GM12892 (cell line): ENCODE data around the gene UBE2O.

Source experiments
- DNase-seq: peaks from one replicate; pipeline ENCODE4 v3.0.0; 2011; ENCODE audit not compliant: insufficient read length
- FAIRE-seq: peaks from 2 replicates; lab custom pipeline; 2011; peaks lifted over from hg19 to GRCh38; lab: Jason Lieb, UNC
- POLR2A ChIP-seq: IDR thresholded peaks from 2 replicates; pipeline ENCODE4 v1.6.1; 2011; ENCODE audit warnings: low read depth, low read length, control low read depth
- POLR2AphosphoS5 ChIP-seq: IDR thresholded peaks from 2 replicates; pipeline ENCODE4 v1.6.1; 2011; ENCODE audit warnings: low read depth, low read length, control low read depth
- TAF1 ChIP-seq: IDR thresholded peaks from 2 replicates; pipeline ENCODE4 v1.6.1; 2011; ENCODE audit warnings: low read depth, mild to moderate bottlenecking, control low read depth, low read length, borderline replicate concordance

Gene UBE2O

GRCh38 chr17:76399175-76400172 is 53.5 kb downstream of the UBE2O start:
- TF ChIP-seq TAF1 (no peak), POLR2AphosphoS5 (no peak), POLR2A (no peak)
- no peak for DNase-seq
- no peak for FAIRE-seq

DNA sequence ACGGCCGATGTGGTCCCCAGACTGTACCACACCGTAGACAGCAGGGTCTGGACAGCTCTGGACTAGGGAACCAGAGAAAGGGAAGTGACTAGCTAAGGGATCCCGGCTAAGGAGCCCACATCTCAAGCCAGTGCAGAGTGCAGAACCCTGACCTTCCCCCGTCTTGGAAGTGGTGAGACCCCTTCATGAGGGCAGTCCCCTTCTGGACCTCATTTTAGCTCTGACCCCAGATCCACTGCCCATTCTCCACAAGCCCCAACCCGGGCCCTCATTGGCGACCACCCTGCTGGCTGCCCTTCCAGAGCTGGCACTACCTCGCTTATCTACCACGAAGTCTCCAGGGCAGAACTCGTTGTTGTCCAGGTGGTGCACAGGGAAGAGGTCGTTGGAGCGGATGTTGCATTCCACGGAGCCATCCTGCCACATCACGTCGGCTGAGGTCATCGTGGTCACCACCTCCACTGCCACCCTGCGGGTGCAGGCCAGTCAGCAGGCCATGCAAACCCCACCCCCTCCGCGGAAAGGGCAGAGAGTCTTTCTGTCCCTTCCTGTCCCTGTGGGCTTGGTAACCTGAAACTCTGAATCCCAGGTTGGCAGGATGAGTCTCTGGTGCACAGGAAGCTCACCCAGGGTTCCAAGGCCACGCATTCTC is 54.3 kb downstream of the UBE2O start:
- TF ChIP-seq POLR2A = no peak
- no peak for TF ChIP-seq TAF1
- TF ChIP-seq POLR2AphosphoS5 = no peak
- DNase-seq (no peak), FAIRE-seq (no peak)

DNA sequence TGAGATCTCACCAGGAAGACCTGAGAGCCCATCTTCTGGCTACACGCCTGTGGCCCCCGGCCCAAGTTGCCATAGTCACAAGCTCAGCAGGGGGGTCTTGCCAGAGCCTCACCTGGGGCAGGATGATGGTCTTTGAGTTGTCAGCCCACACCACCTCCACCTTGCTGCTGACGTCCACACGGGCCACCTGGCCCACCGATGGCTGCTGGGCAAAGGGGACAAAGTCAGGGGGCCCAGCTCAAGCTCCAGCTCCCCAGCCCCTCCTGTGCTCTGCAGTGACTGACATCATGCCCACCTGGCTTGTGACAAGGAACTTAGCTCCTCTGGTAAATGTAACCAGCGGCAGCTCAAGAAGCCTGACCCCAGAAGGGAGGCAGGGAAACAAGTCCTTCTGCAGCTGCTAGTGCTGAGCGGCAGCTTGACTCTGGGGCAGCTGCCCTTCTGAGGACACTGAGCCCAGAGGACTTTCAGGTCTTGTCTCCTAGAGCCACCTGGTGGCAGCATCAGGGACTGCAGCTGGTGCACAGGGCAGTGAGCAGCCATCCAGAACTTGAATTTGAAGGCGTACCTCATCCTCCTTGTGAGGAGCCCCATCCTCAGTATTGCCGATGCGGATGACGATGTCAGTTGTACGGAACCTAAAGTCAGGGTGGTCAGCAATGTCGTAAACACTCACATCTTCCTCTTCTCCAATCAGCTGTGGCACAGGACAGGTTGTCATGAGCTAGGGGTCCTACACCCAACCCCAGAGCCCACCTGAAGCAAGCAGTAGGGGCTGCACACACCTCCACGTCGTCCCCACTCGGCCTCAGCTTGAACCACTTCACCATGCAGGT is 55.0 kb downstream of the UBE2O start:
- FAIRE-seq (peak; percentile 92), DNase-seq (peak; percentile 88)
- TF ChIP-seq POLR2AphosphoS5 (no peak), TAF1 (no peak), POLR2A (no peak)

GRCh38 chr17:76397184-76397583 is 55.8 kb downstream of the UBE2O start:
- FAIRE-seq (no peak), DNase-seq (no peak)
- TF ChIP-seq TAF1 = no peak

GRCh38 chr17:76395980-76396379 is 57.0 kb downstream of the UBE2O start:
- TF ChIP-seq POLR2AphosphoS5 (no peak), TAF1 (no peak), POLR2A (no peak)
- DNase-seq (no peak), FAIRE-seq (no peak)

DNA sequence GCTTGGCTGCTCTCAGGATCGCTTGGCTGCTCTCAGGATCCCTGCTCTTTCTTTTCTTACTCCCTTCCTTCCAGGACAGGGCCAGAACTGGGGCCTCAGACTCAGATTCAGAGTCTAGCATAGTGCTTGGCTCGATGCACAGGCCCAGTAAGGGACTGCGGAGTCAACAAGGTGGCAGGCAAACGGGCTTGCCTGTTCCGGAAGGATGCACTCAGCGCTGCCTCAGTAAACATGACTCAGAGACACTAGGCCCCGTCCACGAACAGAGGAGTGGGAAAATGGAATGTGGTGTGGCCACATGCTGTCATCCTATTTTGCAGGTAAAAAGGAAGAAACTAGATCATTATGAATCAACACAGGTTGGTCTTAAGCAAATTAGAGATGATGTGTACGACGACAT is 58.8 kb downstream of the UBE2O start:
- FAIRE-seq (no peak), DNase-seq (no peak)
- TF ChIP-seq POLR2AphosphoS5 (no peak), POLR2A (no peak), TAF1 (no peak)

DNA sequence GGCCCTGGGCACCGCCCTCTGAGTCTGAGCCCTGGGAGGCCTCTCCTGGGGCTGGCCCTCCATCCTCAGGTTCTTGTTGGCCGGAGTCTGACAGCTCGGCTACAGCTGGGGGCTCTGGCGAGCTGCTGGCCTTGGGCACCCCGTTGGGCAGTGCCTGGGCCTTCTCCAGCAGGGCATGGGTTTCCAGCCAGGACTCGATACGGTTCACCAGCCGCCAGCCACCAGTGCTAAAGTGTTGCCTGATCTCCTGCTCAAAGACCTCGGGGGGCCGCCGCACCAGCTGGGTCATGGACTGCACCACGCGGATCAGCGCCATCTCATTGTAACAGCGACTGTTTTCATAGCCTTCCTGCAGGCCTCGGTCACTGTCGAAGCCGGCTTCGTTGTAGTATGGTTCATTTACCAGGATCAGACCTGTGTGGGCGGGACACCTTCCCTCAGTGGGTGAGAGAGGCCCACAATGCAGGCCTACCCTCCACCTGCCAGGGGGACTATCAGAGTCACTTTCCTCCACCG is 61.7 kb downstream of the UBE2O start:
- FAIRE-seq = no peak
- TF ChIP-seq POLR2AphosphoS5 = no peak
- TF ChIP-seq POLR2A = no peak
- TF ChIP-seq TAF1 = no peak
- no peak for DNase-seq

DNA sequence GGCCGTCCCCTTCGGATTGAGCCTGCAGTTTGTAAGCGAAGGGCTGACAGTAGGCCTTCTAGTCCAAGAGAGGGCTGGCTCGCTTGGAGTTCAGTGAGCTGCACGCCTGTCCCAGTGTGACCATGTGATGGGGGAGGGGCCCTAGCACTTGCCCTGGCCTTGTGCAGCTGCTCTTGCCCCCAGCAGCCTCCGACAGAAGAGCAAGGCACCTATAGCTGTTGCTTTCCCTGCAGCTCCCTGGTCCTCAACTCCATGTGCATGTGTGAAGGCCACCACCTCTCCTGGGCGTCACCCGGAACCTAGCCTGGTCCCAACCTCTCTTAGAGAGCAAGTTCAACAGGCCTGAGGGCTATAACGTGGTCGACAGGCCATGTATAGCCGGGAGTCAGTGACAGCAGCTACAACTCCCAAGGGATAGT is 62.9 kb downstream of the UBE2O start:
- DNase-seq (no peak), FAIRE-seq (no peak)
- TF ChIP-seq POLR2AphosphoS5 = no peak
- TF ChIP-seq POLR2A = no peak
- TF ChIP-seq TAF1 = no peak

DNA sequence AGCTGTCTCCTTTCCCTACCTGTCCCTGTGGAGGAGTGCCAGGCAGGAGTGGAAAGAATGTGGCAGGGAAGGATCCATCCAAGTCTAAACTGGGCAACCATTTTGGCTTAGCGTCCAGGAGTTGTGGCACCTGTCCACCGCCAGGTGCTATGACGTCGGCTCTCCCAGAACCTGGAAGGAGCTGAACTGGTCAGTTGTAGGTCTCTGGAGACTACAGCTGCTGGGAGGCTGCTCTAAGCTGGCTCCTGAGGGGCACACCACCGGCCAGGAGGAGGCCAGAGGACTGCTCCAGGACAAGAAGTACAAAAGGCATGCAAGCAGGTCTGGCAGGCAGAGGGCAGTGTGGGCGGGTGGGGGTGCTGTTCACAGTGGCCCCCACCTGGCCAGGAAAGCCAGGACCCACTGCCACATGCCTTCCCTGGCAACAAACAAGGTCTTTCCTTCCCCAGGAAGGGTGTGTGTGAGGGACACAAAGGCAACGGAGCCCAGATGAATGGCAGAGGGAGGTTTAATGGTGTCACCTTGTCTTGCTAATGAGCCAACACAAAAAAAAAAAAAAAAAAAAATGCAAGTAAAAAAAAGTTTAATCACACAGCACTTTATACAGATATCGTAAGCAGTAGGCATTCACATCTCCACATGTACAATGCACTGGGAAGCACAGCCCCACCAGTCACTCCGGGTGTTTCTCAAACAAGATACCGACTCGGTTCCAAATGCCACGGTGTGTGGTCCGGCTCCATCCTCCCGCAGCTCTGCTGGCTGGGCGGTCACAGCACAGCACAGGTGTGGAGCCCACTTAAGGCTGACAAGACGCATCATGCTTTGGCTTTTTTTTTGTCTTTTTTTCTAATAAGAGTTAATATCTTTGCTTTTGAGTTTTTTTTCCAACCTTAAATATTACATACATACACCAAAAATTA is 63.7 kb downstream of the UBE2O start:
- TF ChIP-seq POLR2A (no peak), TAF1 (no peak)
- FAIRE-seq (no peak), DNase-seq (no peak)

- TF ChIP-seq POLR2AphosphoS5 (no peak), POLR2A (no peak), TAF1 (no peak)
- FAIRE-seq = no peak
These were observed 65.8 kb downstream of the UBE2O start for GRCh38 chr17:76386966-76387765.

More at GRCh38 chr17:76386966-76387765, 65.8 kb downstream of the UBE2O start:
- no peak for DNase-seq
